ENCODE data around the gene JPH4.

JPH4 gene

DNA sequence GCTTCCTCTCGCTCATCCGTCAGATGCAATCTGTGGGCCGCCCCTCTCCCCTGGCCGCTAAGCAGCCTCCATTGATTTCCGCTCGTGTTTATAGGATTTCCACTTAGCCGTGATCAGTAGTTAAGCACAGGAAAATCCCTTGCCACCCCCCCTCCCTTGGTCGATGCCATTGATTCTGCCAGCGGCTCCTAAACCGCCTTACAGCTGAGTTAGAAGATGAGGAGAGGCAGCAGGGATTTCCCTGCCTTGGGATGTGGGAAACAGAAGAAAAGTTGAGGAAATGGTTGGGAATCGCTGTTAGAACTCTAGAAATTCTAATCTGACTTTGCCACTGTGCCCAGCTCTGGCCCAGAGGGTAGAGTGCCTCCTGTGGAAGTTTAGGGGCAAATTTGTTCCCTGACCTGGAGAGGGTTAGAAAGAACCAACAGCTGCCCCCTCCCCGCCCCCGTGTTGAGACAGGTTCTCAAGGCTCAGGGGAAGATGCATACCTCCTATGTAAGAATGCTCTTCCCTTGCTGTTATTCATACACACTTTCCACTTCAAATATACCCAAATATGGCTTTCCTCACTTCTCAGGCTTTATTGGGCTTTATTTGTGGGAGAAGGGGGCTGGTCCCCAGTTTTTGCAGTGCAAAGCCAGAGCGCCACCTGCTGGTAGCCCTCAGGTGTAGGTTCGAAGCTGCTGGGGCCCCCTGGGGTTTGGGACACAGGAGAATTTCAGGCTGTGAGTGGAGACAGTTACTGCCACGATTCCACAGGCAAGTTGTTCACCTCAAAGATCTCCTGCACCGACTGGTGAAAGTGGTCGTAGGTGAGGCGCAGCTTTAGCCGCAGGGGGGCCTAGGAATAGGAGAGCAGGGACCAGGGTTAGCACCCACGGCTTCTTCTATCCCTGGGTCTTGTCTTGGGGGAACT, 19.3 kb downstream of the JPH4 start:
- Histone ChIP-seq H3K27me3 (ENCODE audit: control insufficient read depth in 5 of 5, insufficient read depth in 4 of 5, low read length in 5 of 5) (no peaks in the 10 kb centered on the region), H3K4me3 (ENCODE audit: low read depth in 1 of 5, low read length in 5 of 5) (no peak overlapping the region), H3K9ac (ENCODE audit: low read length in 5 of 5) (no peak overlapping the region), H3K9me3 (ENCODE audit: control insufficient read depth in 5 of 5, low read length in 5 of 5) (no peaks in the 10 kb centered on the region), H3K36me3 (ENCODE audit: control insufficient read depth in 5 of 5, insufficient read depth in 5 of 5, low read length in 5 of 5) (peaks cover 0 to 46% (median 25%) of the 10 kb centered on the region in 5 donors), H3K27ac (ENCODE audit: low read depth, low read length) (no peak overlapping the region), H3K4me1 (ENCODE audit: control insufficient read depth in 5 of 5, insufficient read depth in 5 of 5, low read length in 5 of 5) (peaks cover 5 to 29% (median 18%) of the 10 kb centered on the region in 5 donors)

DNA sequence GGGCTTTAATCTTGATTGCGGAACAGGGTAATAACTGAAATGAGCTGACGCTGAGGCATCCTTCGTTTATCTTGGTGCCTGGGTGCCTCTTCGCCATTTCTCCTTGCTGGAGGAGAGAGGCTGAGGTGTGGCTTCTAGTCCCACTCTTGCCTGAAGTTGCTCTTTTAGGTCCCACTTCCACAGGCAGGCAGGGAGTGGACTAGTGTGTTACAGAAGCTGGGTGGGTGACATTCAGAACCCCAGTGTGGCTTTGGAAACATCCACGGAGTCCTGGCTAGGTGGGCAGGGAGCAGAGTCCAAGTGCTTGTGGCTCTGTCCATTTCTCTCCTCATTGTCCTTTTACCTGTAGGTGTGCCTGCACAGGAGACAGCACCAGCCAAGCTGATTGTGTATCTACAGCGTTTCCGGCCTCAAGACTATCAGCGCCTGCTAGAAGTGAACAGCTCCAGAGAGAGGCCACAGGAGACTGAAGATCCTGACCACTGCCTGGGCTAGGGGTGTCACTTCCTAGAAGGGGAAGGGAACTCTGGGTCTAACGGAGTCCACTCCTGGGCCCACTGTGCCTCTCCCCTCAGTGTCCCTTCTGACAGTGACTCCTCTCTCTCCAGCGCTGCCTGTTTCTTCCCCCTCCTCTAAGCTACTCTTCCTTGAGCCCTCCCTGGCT, 20.1 kb downstream of the JPH4 start:
- H3K36me3 ChIP-seq (ENCODE audit: control insufficient read depth in 5 of 5, insufficient read depth in 5 of 5, low read length in 5 of 5), result peaks cover 0 to 39% (median 20%) of the 10 kb centered on the region in 5 donors
- peaks cover 5 to 29% (median 18%) of the 10 kb centered on the region in 5 donors for H3K4me1 ChIP-seq (ENCODE audit: control insufficient read depth in 5 of 5, insufficient read depth in 5 of 5, low read length in 5 of 5)
- H3K4me3 ChIP-seq (ENCODE audit: low read depth in 1 of 5, low read length in 5 of 5), result no peak overlapping the region
- no peaks in the 10 kb centered on the region for H3K27me3 ChIP-seq (ENCODE audit: control insufficient read depth in 5 of 5, insufficient read depth in 4 of 5, low read length in 5 of 5)
- H3K27ac ChIP-seq (ENCODE audit: low read depth, low read length), result no peak overlapping the region
- H3K9ac ChIP-seq (ENCODE audit: low read length in 5 of 5), result peak overlapping the region in 2 of 5 donors; percentile 10 to 36
- H3K9me3 ChIP-seq (ENCODE audit: control insufficient read depth in 5 of 5, low read length in 5 of 5), result no peaks in the 10 kb centered on the region

DNA sequence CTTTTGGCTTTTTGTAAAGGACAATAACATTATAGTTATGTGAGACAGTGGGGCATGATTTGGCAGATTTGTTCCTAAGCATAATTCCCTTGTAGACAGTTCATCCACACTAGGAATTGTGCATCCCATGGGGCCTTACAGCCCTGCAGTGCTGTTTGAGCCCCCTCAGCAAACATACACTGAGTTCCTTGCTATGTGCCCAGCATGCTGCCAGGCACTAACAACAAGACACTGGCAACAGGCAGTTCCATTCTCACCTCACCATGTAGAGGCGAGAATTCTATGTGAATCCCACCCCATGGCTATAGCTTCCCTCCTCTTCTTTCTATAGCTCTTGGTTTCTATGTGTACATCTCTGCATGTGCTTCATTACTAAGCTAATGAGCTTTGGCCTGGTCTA, 20.6 kb downstream of the JPH4 start:
- peak overlapping the region in 3 of 5 donors; percentile 10 to 98 (median 58) for H3K9ac ChIP-seq (ENCODE audit: low read length in 5 of 5)
- H3K4me1 ChIP-seq (ENCODE audit: control insufficient read depth in 5 of 5, insufficient read depth in 5 of 5, low read length in 5 of 5), result peaks cover 5 to 29% (median 18%) of the 10 kb centered on the region in 5 donors

DNA sequence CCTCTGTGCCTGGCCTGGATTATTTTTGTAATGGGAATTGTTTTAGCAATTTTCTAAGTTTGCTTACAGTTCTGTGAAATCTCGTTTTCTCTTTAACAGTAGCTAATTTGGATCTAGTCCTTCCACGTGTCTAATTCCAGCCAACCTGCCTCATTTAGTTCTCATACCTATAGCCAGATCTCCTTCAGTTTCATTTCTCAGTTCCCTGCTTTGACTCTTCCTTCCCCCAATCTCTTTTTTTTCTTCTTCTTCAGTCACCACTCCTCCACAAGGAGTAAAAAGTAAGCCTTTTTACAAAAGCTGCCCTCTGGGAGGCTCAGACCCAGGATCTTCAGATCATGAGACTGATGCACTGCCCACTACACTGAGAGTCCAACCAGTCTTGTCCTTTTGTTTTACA, 21.1 kb downstream of the JPH4 start:
- H3K27ac ChIP-seq (ENCODE audit: low read depth, low read length), result no peak overlapping the region
- H3K36me3 ChIP-seq (ENCODE audit: control insufficient read depth in 5 of 5, insufficient read depth in 5 of 5, low read length in 5 of 5), result peaks cover 0 to 39% (median 20%) of the 10 kb centered on the region in 5 donors
- H3K4me3 ChIP-seq (ENCODE audit: low read depth in 1 of 5, low read length in 5 of 5), result no peak overlapping the region
- H3K9me3 ChIP-seq (ENCODE audit: control insufficient read depth in 5 of 5, low read length in 5 of 5), result no peaks in the 10 kb centered on the region
- H3K4me1 ChIP-seq (ENCODE audit: control insufficient read depth in 5 of 5, insufficient read depth in 5 of 5, low read length in 5 of 5), result peaks cover 5 to 29% (median 18%) of the 10 kb centered on the region in 5 donors
- H3K27me3 ChIP-seq (ENCODE audit: control insufficient read depth in 5 of 5, insufficient read depth in 4 of 5, low read length in 5 of 5), result no peaks in the 10 kb centered on the region
- peak overlapping the region in 2 of 5 donors; percentile 58 to 98 for H3K9ac ChIP-seq (ENCODE audit: low read length in 5 of 5)

More for the DNA sequence above, 20.6 kb downstream of the JPH4 start:
- Histone ChIP-seq H3K9me3 (ENCODE audit: control insufficient read depth in 5 of 5, low read length in 5 of 5) (no peaks in the 10 kb centered on the region), H3K4me3 (ENCODE audit: low read depth in 1 of 5, low read length in 5 of 5) (no peak overlapping the region), H3K27ac (ENCODE audit: low read depth, low read length) (no peak overlapping the region), H3K27me3 (ENCODE audit: control insufficient read depth in 5 of 5, insufficient read depth in 4 of 5, low read length in 5 of 5) (no peaks in the 10 kb centered on the region), H3K36me3 (ENCODE audit: control insufficient read depth in 5 of 5, insufficient read depth in 5 of 5, low read length in 5 of 5) (peaks cover 0 to 39% (median 20%) of the 10 kb centered on the region in 5 donors)

DNA sequence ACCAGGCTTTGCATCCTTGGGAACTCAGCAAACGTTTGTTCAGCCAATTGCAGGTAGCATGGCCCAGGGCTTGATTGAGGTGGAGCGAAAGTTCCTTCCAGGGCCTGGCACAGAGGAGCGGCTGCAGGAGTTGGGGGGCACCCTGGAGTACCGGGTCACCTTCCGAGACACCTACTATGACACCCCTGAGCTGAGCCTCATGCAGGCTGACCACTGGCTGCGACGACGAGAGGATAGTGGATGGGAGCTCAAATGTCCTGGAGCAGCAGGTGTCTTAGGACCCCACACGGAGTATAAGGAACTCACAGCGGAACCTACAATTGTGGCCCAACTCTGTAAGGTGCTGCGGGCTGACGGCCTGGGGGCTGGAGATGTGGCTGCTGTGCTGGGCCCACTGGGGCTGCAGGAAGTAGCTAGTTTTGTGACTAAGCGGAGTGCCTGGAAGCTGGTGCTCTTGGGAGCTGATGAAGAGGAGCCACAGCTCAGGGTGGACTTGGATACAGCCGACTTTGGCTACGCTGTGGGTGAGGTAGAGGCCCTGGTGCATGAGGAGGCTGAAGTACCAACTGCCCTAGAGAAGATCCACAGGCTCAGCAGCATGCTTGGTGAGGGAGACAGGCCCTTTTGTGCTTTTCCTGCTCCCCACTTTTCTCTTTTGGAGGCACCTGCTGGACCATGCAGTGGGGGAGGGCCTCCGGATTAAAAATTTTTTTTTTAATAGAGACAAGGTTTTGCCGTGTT, 21.7 kb downstream of the JPH4 start:
- Histone ChIP-seq H3K27ac (ENCODE audit: low read depth, low read length) (peak overlapping the region; percentile 87), H3K9me3 (ENCODE audit: control insufficient read depth in 5 of 5, low read length in 5 of 5) (no peaks in the 10 kb centered on the region), H3K4me1 (ENCODE audit: control insufficient read depth in 5 of 5, insufficient read depth in 5 of 5, low read length in 5 of 5) (peaks cover 5 to 31% (median 20%) of the 10 kb centered on the region in 5 donors), H3K9ac (ENCODE audit: low read length in 5 of 5) (peak overlapping the region; percentile 77 to 98 (median 93)), H3K36me3 (ENCODE audit: control insufficient read depth in 5 of 5, insufficient read depth in 5 of 5, low read length in 5 of 5) (peaks cover 0 to 34% (median 19%) of the 10 kb centered on the region in 5 donors), H3K27me3 (ENCODE audit: control insufficient read depth in 5 of 5, insufficient read depth in 4 of 5, low read length in 5 of 5) (no peaks in the 10 kb centered on the region), H3K4me3 (ENCODE audit: low read depth in 1 of 5, low read length in 5 of 5) (peak overlapping the region; percentile 87 to 97 (median 93))

DNA sequence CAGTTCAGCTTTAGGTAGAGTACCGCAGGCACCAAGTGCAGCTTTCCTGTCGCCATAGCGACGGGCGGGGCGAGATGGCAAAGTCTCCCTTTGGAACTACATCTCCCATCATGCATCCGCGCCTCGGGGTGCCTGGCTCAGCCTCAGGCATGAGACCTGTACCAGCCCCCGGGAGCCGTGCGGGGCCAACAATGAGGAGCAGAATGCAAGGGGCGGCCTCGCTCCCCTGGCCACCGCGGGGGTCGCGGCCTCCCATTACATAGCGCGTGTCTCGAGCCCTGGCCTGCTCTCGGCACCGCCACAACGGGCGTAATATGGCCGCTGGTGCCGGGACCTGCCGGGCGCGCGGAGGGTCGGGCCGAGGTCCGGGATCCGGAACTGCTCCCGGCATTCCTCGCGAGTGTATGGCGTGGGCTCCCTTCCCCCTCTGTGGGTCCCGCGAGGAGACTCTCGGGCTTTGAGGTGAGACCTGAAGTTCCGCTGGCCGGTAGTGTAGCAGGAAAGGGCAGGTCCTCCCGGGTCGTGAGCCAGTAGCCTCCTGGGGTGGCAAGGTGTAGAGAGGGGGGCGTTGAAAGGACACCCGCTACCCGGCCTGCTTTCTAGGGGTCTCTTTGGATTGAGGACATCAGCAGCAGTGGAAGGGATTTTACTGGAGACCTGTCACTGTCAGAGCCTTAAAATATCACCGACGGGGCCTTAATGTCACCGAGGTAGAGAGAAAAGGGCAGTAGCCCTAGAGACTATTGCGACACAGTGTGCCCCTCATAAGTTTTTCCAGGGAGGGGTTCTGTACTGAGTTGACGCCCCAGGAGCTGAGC, 22.5 kb downstream of the JPH4 start, which contains the start of gene THTPA:
Gene THTPA, plus strand, starts transcription at position 390 of the 818 bp plus-strand sequence. CDS start 487 bp downstream, outside the sequence.
- Histone ChIP-seq H3K27ac (ENCODE audit: low read depth, low read length) (peak within 1 kb of the TSS; percentile 87), H3K9ac (ENCODE audit: low read length in 5 of 5) (peak within 1 kb of the TSS; percentile 77 to 98 (median 93)), H3K4me1 (ENCODE audit: control insufficient read depth in 5 of 5, insufficient read depth in 5 of 5, low read length in 5 of 5) (peaks cover 5 to 39% (median 28%) of the 10 kb centered on the region in 5 donors), H3K27me3 (ENCODE audit: control insufficient read depth in 5 of 5, insufficient read depth in 4 of 5, low read length in 5 of 5) (no peaks in the 10 kb centered on the region), H3K4me3 (ENCODE audit: low read depth in 1 of 5, low read length in 5 of 5) (peak within 1 kb of the TSS; percentile 87 to 97 (median 93)), H3K36me3 (ENCODE audit: control insufficient read depth in 5 of 5, insufficient read depth in 5 of 5, low read length in 5 of 5) (peaks cover 0 to 27% (median 16%) of the 10 kb centered on the region in 5 donors), H3K9me3 (ENCODE audit: control insufficient read depth in 5 of 5, low read length in 5 of 5) (no peaks in the 10 kb centered on the region)

DNA sequence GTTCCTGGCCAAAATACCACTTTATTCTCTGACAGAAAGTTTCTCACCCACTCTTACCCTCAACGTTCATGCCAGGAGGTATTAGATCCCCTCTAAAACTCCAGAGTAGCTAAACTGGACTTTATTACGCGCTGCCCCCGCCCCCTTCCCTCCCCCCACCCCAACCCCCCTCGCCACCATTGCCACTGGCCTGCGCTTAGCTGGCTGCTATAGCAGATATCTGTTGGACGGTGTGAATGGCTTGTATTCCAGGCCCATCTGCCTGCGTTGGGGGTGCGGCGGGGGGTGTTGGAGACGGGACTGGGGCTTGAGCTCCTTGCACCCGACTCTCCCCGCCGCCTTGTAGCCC, 23.1 kb downstream of the JPH4 start:
- peaks cover 5 to 45% (median 34%) of the 10 kb centered on the region in 5 donors for H3K4me1 ChIP-seq (ENCODE audit: control insufficient read depth in 5 of 5, insufficient read depth in 5 of 5, low read length in 5 of 5)
- peak overlapping the region; percentile 87 for H3K27ac ChIP-seq (ENCODE audit: low read depth, low read length)
- H3K9ac ChIP-seq (ENCODE audit: low read length in 5 of 5), result peak overlapping the region in 3 of 5 donors; percentile 91 to 98 (median 95)
- no peaks in the 10 kb centered on the region for H3K27me3 ChIP-seq (ENCODE audit: control insufficient read depth in 5 of 5, insufficient read depth in 4 of 5, low read length in 5 of 5)
- H3K36me3 ChIP-seq (ENCODE audit: control insufficient read depth in 5 of 5, insufficient read depth in 5 of 5, low read length in 5 of 5), result peaks cover 0 to 23% (median 16%) of the 10 kb centered on the region in 5 donors
- no peaks in the 10 kb centered on the region for H3K9me3 ChIP-seq (ENCODE audit: control insufficient read depth in 5 of 5, low read length in 5 of 5)
- peak overlapping the region; percentile 50 to 97 (median 93) for H3K4me3 ChIP-seq (ENCODE audit: low read depth in 1 of 5, low read length in 5 of 5)

DNA sequence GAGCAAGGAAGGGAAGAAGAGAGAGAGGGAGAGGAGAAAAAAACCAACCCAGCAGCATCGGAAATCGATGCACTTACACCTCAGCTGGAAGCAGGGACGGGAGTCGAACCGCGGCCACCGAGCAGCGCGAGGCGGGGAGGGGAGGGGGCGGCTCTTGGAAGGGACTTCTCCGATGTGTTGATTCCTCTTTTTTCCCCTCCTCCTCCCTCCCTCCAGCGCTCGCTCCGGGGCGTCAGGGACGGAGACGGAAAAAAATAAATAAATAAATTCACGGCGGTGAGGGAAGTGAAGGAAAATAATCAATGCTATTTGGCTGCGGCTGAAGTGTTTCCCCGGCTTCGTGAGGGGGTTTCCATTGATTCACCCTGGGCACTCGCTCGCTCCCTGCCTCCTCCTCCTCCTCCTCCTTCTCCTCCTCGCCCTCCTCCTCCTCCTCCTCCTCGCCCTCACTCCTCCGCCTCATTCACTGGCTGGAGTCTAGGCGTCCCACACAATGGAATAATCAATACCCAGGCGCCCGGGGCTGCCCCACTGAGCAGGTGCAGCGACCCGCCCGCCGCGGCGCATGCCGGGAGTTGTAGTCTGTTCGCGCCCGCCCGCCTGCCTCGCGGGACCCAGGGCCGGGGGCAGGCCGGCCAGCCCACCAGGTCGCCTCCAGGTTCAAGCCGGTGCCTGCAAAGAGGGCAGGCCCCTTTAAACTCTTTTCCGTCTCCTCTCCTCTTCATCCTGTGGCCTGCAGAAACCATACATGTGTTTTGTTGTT, 27.1 kb downstream of the JPH4 start, which contains the start of gene ZFHX2:
Gene ZFHX2, minus strand, starts transcription at position 500 of the 763 bp plus-strand sequence. CDS start 16,440 bp downstream, outside the sequence.
- Histone ChIP-seq H3K27ac (ENCODE audit: low read depth, low read length) (peak within 1 kb of the TSS; percentile 57), H3K4me3 (ENCODE audit: low read depth in 1 of 5, low read length in 5 of 5) (peak within 1 kb of the TSS; percentile 75 to 91 (median 80)), H3K9me3 (ENCODE audit: control insufficient read depth in 5 of 5, low read length in 5 of 5) (no peaks in the 10 kb centered on the region), H3K36me3 (ENCODE audit: control insufficient read depth in 5 of 5, insufficient read depth in 5 of 5, low read length in 5 of 5) (no peaks in the 10 kb centered on the region), H3K9ac (ENCODE audit: low read length in 5 of 5) (peak within 1 kb of the TSS in 4 of 5 donors; percentile 70 to 86 (median 80)), H3K27me3 (ENCODE audit: control insufficient read depth in 5 of 5, insufficient read depth in 4 of 5, low read length in 5 of 5) (no peaks in the 10 kb centered on the region), H3K4me1 (ENCODE audit: control insufficient read depth in 5 of 5, insufficient read depth in 5 of 5, low read length in 5 of 5) (peaks cover under 1 to 54% (median 45%) of the 10 kb centered on the region in 5 donors)

All from subcutaneous abdominal adipose tissue (tissue), 5 donors.